Activated T-cell treated with anti-CD3 and anti-CD28 coated beads, Interleukin-2, amount 50 U/mL, for 4 hours (primary cell): ENCODE results near the gene SRP68. TPM values are rescaled to one million over a fixed set of nuclear protein-coding genes. Genes with fewer than 3 reads are reported as not detected.

Experiments used
- ATAC-seq, 2 donors: fragments of 200-7000 bp; cut with Tn5 transposase; one replicate each; pipeline ENCODE4 v1.10.0; 2021
- DNase-seq: peaks from one replicate; pipeline ENCODE4 v3.0.0-alpha.2; 2020
- H3K27me3 Mint-ChIP-seq: one replicate; pipeline ENCODE4 v1.8.0; 2021; ENCODE audit warnings: low read depth, mixed read lengths
- H3K36me3 Mint-ChIP-seq: one replicate; pipeline ENCODE4 v1.8.0; 2022; ENCODE audit warnings: mixed read lengths; ENCODE audit not compliant: insufficient read depth
- H3K4me1 Mint-ChIP-seq: one replicate; pipeline ENCODE4 v1.8.0; 2021; ENCODE audit warnings: low read depth, mixed read lengths
- H3K4me3 Mint-ChIP-seq: one replicate; pipeline ENCODE4 v1.8.0; 2021; ENCODE audit warnings: mild to moderate bottlenecking, moderate library complexity, mixed read lengths
- H3K9me3 Mint-ChIP-seq: one replicate; pipeline ENCODE4 v1.8.0; 2021; ENCODE audit warnings: mixed read lengths
- total RNA-seq, 3 donors: library from RNA; stranded (reverse); gene quantifications; one replicate each; pipeline ENCODE4 v1.2.1, GENCODE V29; 2021

The SRP68 gene
- total RNA-seq, 3 donors from 2014 or later: 88.4 to 114 (median 105) TPM

DNA sequence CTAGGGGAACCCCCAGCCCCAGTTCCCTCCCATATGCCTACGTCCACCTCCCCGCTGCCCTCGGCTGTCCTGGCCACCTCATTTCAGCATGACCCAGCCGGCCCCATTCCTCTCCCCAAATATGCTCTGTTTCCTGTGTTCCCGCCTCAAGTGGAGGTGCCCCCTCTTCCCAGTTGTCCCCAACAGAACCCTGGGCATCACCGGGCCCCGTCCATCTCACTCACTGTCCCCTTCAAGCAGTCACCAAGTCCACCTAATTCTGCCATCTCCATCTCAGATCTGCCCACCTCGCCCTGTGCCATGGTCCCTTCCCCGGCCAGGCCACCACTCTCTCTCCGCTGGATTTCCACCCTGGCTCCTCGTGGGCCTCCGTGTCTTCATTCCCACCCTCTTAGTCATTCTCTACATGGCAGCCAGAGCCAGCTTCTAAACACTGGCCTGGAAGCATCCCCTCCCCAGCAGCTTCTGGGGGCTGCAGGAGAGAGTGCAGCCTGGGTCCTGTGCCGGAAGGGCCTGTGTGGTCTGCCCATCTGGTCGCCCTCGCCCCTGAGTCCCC, 58.9 kb downstream of the SRP68 start:
- Mint-ChIP-seq H3K4me1 (peaks cover 5% of the 10 kb centered on the region), H3K4me3 (no peak overlapping the region), H3K9me3 (no peaks in the 10 kb centered on the region), H3K36me3 (no peaks in the 10 kb centered on the region), H3K27me3 (no peaks in the 10 kb centered on the region)
- ATAC-seq: no peak
- no peak for DNase-seq

DNA sequence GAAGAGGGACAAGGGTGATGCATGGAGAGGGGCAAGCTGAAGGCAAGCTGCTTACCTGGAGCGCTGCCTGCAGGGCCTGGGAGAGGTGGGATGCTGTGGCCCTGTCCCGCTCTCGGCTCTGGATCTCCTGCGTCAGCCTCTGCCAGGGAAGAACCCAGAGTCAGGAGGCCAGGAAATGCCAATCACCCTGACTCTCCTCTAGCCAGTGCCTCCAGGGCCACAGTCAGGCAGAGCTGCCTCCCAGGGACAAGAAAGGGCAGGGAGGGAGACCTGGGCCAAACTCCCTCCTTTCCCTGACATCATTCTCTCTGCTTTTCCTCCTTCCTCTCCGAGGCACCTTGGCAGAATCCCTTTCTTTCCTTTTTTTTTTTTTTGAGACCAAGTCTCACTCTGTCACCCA, 60.4 kb downstream of the SRP68 start:
- ATAC-seq: no peak

DNA sequence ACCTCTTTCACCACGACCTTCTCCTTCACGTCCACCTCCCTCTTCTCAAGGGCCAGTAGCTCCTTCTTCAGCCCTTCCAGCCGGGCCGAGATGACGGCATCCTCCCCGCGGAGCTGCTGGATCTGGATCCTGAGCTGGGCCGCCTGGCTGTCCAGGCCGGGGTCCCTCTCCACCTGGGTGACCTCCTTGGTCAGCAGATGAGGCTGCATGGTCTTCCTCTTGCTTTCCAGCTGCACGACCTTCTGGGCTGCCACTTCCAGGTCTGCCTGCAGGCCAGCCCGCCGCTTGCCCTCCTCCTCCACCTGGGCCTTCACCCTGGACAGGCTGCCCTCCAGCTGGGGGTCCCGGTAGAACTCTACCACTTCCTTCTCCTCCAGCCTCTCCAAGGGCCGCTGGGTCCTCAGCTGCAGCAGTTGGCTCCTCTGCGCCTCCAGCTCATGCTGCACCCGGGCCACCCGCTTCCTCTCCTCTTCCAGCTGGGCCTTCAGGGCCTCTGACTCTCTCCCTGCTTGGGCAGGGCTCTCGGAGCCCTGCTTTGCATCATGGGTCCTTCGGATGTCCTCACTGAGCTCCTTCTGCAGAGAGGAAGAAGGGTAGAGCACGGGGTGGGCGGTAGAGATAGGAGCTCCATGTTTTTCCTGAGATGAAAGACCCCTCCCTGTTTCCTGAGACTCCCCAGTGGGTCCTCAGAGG, 62.2 kb downstream of the SRP68 start:
- H3K27me3 Mint-ChIP-seq: no peaks in the 10 kb centered on the region
- peaks cover 4% of the 10 kb centered on the region for H3K36me3 Mint-ChIP-seq
- no peaks in the 10 kb centered on the region for H3K9me3 Mint-ChIP-seq
- DNase-seq: no peak
- no peak overlapping the region for H3K4me3 Mint-ChIP-seq
- peaks cover 7% of the 10 kb centered on the region for H3K4me1 Mint-ChIP-seq
- no peak for ATAC-seq

More for the DNA sequence above, 60.4 kb downstream of the SRP68 start:
- Mint-ChIP-seq H3K36me3 (no peaks in the 10 kb centered on the region), H3K4me3 (no peak overlapping the region), H3K27me3 (no peaks in the 10 kb centered on the region), H3K9me3 (no peaks in the 10 kb centered on the region), H3K4me1 (peaks cover 5% of the 10 kb centered on the region)
- no peak for DNase-seq

DNA sequence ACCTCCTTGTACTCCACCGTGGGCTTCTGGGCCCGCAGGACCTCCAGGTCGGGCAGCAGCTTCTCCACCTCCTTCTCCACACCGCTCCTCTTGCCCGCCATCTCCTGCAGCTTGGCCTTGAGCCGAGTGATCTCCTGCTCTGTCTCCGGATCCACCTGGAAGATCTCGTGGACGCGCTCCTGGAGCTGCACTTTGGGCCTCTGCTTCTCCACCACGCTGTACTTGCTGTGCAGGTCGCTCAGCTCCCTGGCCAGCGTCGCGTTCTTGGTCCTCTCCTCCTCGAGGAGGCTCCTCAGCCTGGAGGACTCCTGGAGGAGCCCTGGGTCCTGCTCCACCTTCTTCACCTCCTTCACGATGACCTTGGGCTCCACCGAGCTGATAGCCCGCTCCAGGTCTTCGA, 62.9 kb downstream of the SRP68 start:
- Mint-ChIP-seq H3K9me3 (no peaks in the 10 kb centered on the region), H3K27me3 (no peaks in the 10 kb centered on the region), H3K36me3 (peaks cover 4% of the 10 kb centered on the region), H3K4me3 (no peak overlapping the region), H3K4me1 (peaks cover 7% of the 10 kb centered on the region)
- ATAC-seq (no peak), DNase-seq (no peak)

DNA sequence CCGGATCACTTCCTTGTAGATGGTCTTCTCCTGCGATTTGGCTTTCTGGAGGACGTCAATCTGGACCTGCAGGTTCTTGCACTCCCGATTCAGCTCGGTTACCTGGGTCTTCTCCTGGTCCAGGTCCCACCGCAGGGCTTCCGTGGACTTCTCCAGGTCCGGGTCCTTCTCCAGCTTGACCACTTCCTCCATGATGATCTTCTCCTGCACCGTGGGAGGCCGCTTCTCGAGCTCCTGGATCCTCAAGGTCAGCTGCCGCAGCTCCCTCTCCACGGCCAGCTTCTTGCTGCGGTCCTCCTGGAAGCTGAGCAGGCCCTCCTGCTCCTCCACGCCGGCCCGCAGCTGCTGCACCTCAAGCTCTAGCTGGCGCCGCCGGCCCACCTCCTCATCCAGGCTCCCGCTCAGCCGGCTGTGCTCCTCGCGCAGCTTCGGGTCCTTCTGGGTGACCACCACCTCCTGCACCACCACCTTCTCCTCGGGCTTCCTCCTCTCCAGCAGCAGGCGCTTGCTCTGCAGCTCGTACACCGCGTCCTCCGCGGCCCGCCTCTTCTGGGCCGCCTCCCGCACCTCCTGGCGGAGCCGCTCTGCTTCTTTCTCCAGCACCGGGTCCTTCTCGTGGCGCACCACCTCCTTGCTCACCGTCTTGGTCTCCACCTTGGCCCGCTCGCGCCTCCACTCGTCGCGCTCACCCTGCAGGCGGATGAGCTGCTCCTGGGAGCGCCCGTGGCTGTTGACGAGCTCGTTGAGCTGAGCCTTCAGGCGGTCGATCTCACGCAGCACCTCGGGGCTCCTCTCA, 63.5 kb downstream of the SRP68 start:
- DNase-seq (no peak), ATAC-seq (no peak)
- Mint-ChIP-seq H3K27me3 (no peaks in the 10 kb centered on the region), H3K36me3 (peaks cover 4% of the 10 kb centered on the region), H3K4me3 (no peak overlapping the region), H3K4me1 (peaks cover 2% of the 10 kb centered on the region), H3K9me3 (no peaks in the 10 kb centered on the region)

DNA sequence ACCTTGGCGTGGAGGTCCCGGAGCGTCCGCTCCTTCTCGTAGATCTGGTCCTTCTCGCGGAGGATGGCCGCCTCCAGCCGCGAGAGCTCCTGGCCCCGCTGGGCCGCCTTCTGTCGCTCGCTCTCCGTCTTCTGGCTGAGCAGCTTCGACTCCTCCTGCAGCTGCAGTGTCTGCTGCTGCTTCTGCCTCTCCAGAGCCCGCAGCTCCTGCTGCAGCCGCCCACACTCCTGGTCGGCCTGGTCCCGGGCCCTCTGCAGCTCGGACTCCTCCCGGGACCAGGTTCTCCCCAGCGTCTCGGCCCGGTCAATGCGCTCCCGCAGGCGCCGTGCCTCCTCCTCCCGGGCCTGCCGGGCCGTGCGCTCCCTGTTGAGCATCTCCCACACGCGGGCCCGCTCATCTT, 64.1 kb downstream of the SRP68 start:
- Mint-ChIP-seq H3K4me3 (no peak overlapping the region), H3K9me3 (no peaks in the 10 kb centered on the region), H3K36me3 (peaks cover 4% of the 10 kb centered on the region), H3K27me3 (no peaks in the 10 kb centered on the region), H3K4me1 (peaks cover 2% of the 10 kb centered on the region)
- ATAC-seq (no peak), DNase-seq (no peak)

DNA sequence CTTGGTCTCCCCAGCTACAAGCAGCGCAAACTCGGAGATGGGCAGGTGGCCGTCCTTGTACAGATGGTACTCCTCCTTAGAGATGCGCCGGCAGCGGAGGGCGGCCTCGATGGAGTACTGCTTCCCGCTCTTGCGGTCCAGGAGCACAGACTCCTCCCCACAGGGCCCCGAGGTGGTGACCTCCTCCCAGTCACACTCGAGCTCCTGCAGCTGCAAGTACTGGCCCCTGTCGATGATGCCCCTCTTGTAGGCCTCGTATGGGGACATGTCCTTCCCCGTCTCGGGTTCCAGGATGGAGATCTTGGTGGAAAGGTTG, 64.5 kb downstream of the SRP68 start:
- ATAC-seq (no peak), DNase-seq (no peak)
- Mint-ChIP-seq H3K9me3 (no peaks in the 10 kb centered on the region), H3K36me3 (peaks cover 4% of the 10 kb centered on the region), H3K27me3 (no peaks in the 10 kb centered on the region), H3K4me1 (peaks cover 2% of the 10 kb centered on the region), H3K4me3 (no peak overlapping the region)

DNA sequence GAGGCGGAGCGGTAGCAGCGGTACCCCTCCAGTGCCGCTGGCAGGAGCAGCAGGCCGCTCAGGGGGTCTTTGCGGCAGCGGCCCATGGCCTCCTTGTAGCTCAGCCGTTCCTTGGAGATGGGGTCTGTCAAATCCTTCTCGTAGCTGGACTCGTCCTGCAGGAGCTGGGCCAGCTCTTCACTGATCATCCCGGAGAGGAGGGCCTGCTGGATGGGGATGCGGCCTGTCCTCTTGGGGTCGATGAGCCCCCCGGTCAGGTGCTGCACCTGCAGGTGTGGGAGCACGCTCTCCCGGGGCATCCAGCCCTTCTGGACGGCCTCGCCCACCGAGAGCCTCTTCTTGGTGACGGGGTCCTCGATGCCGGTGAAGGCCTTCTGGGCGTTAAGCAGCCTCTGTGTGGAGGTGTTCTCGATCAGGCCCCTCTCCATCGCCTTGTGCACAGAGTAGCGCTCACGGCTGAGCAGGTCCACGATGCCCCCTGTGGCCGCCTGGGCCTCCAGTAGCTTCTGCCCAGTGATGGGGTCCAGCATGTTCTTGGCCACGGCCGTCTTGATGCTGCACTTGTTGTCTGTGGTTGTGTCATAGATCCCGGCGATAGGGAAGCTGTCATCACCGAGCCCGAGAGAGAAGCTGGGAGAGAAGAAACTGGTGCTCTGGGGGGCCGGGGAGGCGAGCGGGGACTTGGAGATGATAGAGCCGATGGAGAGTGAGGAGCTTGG, 65.0 kb downstream of the SRP68 start:
- DNase-seq (no peak), ATAC-seq (no peak)
- Mint-ChIP-seq H3K4me3 (no peak overlapping the region), H3K4me1 (peaks cover 2% of the 10 kb centered on the region), H3K36me3 (peaks cover 4% of the 10 kb centered on the region), H3K27me3 (no peaks in the 10 kb centered on the region), H3K9me3 (no peaks in the 10 kb centered on the region)

DNA sequence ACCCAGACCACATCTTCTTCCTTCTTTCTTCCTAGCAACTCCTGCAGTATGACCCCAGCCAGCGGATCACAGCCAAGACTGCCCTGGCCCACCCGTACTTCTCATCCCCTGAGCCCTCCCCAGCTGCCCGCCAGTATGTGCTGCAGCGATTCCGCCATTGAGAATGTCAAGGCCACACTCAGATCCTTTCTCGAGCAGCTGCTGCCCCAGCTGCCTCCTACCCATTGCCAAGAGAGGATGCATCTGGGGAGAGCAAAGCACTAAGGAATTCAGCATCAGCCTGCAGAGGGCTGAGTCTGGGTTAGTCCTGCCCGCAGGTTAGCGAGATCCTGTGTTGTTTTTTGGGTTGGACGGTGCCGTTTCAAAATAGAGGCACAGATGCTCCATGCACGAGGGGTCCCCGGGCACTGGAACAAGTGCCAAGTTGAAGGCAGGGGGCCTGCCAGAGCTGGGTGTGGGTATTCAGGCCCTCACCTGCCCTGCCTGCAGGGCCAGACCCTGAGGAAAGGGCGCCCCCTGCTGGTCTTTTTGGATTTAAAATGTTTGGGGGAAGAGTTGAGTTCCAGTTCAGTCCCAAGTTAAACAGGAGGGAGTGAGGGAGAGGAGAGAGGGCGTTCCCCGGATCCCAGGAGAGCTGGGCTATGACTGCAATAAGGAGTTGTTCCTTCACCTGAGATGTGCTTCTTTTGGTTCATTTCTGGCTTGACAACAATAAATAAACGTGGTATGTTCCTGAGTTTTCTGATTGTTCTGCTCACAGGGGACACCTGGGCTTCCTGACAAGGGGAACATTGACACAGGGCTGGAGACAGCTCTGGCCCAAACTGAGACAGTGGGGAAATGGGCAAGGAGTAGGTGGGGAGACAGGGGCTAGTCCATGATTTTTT, 66.8 kb downstream of the SRP68 start:
- Mint-ChIP-seq H3K4me1 (peaks cover 2% of the 10 kb centered on the region), H3K9me3 (no peaks in the 10 kb centered on the region), H3K36me3 (peaks cover 4% of the 10 kb centered on the region), H3K4me3 (no peak overlapping the region), H3K27me3 (no peaks in the 10 kb centered on the region)
- ATAC-seq: peak; percentile 72 to 76
- peak; percentile 84 for DNase-seq

DNA sequence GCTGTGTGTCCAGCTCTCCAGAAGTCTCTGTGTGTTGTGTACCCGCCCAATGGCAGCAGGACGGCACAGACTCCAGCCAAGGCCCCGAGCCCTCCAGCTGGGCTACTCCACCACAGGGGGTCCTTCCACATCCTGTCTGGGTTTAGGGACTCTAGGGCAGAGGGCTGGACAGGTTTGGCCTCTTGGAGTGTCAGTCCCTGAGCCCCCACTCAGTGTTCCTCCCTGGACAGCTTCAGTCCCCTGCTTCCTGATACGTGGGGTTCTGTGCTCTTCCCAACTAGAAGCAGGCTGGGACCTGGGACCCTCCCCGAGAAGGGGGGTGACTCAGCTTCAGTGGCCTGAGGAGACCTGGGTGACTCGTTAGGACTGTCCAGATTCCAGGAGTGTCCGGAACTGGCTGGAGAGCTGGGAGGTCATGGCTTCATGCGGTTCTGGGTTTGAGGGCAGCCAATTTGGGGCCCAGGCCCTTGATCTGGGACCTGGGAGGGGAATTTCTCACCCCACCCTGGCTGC, 67.5 kb downstream of the SRP68 start:
- Mint-ChIP-seq H3K4me3 (no peak overlapping the region), H3K9me3 (no peaks in the 10 kb centered on the region), H3K4me1 (peaks cover 2% of the 10 kb centered on the region), H3K27me3 (no peaks in the 10 kb centered on the region), H3K36me3 (peaks cover 4% of the 10 kb centered on the region)
- no peak for ATAC-seq
- no peak for DNase-seq

DNA sequence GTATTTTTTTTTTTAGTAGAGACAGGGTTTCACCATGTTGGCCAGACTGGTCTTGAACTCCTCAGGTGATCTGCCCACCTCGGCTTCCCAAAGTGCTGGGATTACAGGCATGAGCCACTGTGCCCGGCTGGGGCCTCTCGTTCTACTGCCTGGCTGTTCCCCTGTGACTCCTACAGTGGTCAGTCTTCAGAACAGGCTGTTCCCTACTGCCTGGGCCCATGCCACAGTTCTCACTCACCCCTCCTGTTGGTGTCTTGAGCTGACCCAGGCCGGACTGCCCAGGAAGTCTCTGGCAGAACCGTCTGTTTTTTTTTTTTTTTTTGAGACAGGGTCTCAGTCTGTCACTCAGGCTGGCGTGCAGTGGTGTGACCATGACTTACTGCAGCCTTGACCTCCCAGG, 68.4 kb downstream of the SRP68 start:
- Mint-ChIP-seq H3K9me3 (no peaks in the 10 kb centered on the region), H3K27me3 (no peaks in the 10 kb centered on the region), H3K36me3 (peaks cover 4% of the 10 kb centered on the region), H3K4me1 (peaks cover 2% of the 10 kb centered on the region), H3K4me3 (no peak overlapping the region)
- no peak for ATAC-seq
- no peak for DNase-seq

DNA sequence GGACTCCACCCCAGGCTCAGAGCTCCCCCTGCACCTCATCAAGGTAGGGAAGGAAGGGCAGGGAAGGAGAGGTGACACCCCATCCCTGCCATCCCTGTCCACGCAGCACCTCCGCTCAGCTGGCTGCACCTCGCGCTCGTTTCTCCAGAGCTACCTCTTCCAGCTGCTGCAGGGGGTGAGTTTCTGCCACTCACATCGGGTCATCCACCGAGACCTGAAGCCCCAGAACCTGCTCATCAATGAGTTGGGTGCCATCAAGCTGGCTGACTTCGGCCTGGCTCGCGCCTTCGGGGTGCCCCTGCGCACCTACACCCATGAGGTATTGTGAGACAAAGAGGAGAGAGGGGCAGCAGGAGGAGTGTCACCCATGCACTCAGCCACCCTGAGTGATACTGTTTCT, 70.2 kb downstream of the SRP68 start:
- H3K9me3 Mint-ChIP-seq: no peaks in the 10 kb centered on the region
- no peak overlapping the region for H3K4me3 Mint-ChIP-seq
- no peaks in the 10 kb centered on the region for H3K27me3 Mint-ChIP-seq
- peaks cover 4% of the 10 kb centered on the region for H3K36me3 Mint-ChIP-seq
- DNase-seq (no peak), ATAC-seq (no peak)
- H3K4me1 Mint-ChIP-seq: peaks cover 8% of the 10 kb centered on the region

DNA sequence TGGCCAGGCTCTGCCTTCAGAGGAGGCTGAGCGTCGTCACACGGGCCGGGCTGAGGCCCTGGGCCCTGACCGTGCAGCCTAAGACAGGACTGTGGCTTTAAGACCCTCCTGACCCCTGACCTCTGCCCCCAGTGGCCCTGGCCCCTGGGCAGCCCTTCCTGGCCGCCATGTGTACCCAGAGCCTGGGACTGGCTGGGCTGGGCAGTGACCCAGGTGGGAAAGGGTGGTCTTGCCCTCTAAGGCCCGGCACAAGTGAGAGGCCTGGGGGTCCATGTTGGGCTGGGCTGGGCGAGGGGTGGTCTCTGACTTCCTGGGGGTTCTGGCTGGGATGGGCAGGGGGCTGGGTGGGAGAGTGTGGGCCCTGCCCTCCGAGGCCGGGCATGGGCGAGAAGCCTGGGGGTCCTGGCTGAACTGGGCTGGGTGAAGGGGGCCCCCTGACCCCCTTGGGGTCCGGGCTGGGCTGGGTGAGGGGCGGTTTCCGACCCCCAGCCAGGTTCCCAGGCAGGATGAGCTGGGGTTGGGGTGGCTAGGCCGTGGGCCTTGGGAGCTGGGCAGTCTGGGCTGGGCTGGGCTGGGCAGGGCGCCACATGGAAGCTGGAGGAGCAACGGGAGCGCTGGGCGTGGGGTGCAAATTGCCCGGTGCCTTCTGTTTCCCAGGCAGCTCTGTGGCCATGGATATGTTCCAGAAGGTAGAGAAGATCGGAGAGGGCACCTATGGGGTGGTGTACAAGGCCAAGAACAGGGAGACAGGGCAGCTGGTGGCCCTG, 71.4 kb downstream of the SRP68 start, which contains the start of gene CDK3:
Gene CDK3 (plus strand): TSS at position 101 of the 767 bp plus-strand sequence. CDS start 571 bp downstream, at position 672.
- no peak within 1 kb of the TSS for H3K4me3 Mint-ChIP-seq
- H3K27me3 Mint-ChIP-seq: no peaks in the 10 kb centered on the region
- H3K4me1 Mint-ChIP-seq: peaks cover 15% of the 10 kb centered on the region
- no peak for DNase-seq
- peaks cover 4% of the 10 kb centered on the region for H3K36me3 Mint-ChIP-seq
- H3K9me3 Mint-ChIP-seq: no peaks in the 10 kb centered on the region
- no peak for ATAC-seq
